ENCODE results near the gene MON1B.
"Not testable (repeated sequence)": the region's sequence is repeated elsewhere in the genome, so short reads cannot be mapped to it uniquely, and the experiment has no call there.

The MON1B gene

GRCh38 chr16:77199211-77199610 is 8.2 kb downstream of the MON1B start, which contains the start of gene SYCE1L:
Gene SYCE1L, plus strand, starts transcription at chr16:77199408. Its CDS starts 44 bp downstream, at chr16:77199452.
- DNase-seq = no peak

DNA sequence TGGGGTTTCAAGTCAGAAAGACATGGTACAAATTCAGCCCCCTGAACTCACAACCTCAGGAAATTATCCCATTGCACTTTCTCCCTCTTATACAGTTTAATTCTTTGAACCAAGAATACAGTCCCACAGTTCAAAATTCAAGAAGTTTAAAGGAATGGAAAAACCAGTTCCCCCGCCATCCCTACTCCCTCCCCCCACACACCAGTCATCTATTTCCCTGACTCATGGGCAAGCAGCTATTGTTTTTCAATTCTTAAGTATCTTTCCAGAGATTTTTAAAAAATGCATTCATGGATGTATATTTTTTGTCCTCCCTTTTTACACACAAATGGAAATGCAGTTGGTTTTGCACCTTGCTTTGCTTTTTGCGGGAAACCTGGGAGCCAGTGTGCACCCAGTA is 15.5 kb downstream of the MON1B start:
- no peak for DNase-seq

- no peak for DNase-seq
Observed at GRCh38 chr16:77207030-77207429, 16.0 kb downstream of the MON1B start.

DNA sequence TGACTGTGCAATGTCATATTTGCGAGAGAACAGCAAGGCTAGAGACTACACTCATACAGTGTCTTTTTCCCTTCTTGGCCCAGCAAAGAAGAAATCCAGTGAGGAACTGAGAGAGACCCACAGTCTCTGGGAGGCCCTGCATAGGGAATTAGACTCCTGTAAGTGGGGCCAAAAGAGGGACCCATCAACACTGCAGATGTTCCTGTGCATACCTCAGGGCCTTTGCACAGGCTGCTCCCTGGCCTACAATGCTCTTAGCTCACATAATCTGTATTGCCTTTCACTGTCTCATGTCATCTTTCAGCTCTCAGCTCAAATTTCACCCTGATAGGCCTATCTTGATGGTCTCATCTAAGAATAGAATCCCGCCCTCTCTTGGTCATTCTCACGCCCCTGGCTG is 17.4 kb downstream of the MON1B start:
- no peak for DNase-seq

DNA sequence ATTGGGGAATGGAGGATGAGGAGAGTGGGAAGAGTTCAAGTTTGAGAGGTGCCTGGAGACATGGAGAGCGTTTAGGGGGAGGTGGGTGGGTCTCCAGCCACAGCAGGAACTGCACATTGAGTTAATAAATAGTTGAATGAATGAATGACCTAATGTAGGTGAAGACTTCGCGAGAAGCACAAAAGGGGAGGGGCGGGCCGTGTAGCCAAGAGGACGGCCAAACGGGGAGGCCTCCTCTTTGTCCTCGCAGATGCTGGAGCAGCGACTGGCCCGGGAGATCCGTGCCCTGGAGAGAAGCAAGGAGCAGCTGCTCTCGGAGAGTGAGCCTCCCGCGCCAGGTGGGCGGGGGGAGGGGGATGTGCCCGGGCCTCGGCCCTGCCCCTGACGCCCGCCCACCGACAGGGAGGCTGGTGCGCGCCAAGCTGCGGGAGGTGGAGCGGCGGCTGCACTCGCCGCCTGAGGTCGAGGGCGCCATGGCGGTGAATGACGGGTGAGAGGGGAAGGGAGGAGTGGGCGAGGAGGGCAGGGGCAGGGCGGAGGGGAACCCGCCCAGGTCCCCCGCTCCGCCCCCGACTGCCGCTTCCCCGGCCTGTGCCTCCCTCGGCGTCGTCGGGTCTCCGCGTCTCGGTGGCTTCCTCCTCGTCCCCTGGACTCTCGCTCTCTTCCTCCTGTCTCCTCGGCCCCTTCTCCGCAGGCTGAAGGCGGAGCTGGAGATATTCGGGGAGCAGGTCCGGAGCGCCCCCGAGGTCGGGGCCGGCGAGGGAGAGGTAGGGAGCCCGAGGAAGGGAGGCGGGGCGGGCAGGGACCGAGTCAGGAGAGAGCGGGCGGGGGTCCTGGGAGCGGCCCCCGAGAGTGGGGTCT is 21.1 kb downstream of the MON1B start:
- DNase-seq = peak; percentile 87

- DNase-seq = peak; percentile 30
Observed at GRCh38 chr16:77212741-77213541, 22.0 kb downstream of the MON1B start.

GRCh38 chr16:77213542-77214106 is 22.6 kb downstream of the MON1B start:
- DNase-seq = no peak

GRCh38 chr16:77214411-77215138 is 23.6 kb downstream of the MON1B start:
- DNase-seq = no peak

DNA sequence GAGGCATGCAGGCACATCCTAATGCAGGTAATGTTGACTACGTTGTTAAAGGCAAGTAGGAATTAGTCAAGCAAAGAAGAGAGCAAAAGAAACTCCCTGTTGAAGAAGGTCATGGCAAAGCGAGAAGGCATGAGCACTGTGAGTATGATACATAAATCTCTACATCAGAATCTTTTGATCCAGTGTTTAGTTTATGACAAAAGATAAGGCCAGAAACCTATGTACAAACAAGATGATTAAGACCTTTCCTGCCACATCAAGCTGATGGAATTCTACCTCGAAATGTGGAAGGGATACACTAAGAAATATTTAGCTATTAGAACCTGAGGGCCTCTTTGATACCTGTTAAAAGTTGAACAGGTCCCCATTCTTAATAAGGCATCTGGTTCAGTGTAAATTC is 28.4 kb downstream of the MON1B start:
- DNase-seq = no peak

- DNase-seq = no peak
Observed at GRCh38 chr16:77220427-77220826, 29.4 kb downstream of the MON1B start.

DNA sequence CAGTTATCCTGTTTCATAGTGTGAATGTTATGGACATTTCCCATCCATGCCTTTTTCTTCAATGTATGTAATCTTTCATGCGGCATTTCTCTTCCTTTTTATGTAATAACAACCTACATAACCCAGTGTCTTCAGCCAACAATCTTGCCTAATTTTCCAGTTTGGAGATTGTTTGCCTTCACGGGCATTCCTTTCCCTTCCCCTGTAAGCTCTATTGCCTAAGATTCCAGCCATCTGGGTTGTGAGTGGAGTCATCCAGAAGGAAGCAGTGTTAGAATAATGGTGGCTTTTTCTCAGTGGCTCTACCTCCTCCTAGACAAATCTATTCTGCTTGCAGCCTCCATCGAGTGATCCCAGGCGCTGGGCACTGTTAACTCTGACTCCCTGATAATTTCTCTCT is 30.5 kb downstream of the MON1B start:
- no peak for DNase-seq

- no peak for DNase-seq
Observed at GRCh38 chr16:77223184-77223583, 32.2 kb downstream of the MON1B start.

DNA sequence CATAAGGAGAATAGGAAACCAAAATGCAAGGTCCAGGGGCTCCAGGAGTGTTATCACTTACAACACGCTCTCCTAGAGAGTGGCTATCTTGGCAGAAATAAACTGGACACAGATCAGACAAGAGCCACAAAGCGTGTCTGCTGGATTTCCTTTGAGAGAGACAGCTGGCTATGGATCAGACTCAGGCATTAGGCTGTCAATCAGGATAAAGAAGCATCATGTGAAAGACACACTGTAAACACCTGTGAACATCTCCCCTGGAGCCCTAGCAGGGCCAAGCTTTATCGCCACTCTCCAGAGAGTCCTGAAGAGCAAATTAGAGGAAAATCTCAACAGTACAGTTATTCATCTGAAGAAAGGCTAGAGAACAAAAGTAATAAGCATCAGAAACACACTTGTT is 34.2 kb downstream of the MON1B start:
- no peak for DNase-seq

GRCh38 chr16:77227745-77228144 is 36.8 kb downstream of the MON1B start:
- no peak for DNase-seq

DNA sequence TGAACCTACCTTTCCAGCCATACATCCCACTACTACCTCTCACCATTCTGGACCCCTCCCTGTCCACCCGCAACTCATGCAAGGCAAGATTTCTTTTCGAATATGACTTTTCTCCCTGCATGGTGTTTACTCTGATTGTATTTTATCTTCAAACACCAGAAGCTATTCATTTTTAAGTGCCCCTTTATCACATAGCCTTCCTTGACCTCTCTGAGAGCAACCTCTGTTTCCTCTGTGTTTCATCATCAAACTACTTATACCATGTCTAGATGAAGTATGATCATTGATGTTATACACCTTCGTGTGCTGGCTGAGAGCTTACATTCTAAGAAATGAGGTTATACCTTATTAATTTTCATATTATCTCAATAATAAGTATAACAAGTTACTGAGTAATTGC is 40.1 kb downstream of the MON1B start:
- no peak for DNase-seq

DNA sequence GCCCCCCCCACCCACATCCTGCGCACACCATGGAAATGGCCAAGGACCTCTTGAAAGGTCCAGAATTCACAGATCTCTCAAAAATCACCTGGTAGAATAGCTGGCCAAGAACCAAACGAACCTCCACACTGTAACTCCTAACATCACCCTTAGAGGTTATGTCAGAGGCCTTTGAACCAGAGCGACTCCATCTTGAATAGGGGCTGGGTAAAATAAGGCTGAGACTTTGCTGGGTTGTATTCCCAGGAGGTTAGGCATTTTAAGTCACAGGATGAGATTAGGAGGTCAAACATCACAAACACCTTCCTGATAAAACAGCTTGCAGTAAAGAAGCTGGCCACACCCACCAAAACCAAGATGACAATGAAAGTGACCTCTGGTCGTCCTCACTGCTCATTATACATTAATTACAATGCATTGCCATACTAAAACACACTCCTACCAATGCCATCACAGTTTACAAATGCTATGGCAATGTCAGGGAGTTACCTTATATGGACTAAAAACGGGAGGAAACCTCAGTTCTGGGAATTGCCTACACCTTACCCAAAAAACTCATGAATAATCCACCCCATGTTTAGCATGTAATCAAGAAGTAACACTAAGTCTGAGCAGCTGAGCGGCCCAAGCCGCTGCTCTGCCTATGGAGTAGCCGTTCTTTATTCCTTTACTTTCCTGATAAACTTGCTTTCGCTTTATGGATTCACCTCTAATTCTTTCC is 43.0 kb downstream of the MON1B start:
- no peak for DNase-seq

DNA sequence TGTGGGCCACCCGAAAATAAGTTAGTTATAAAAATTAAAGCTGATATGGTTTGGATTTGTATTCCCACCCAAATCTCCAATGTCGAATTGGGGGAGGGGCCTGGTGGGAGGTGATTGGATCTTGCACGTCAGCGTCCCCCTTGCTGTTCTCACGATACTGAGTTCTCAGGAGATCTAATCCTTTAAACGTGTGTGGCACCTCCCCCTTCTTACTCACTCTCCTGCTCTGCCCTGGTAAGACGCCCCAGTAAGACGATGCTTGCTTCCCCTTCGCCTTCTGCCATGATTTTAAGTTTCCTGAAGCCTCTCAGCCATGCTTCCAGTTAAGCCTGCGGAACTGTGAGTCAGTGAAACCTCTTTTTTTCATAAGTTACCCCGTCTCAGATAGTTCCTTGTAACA is 43.6 kb downstream of the MON1B start:
- no peak for DNase-seq

DNA sequence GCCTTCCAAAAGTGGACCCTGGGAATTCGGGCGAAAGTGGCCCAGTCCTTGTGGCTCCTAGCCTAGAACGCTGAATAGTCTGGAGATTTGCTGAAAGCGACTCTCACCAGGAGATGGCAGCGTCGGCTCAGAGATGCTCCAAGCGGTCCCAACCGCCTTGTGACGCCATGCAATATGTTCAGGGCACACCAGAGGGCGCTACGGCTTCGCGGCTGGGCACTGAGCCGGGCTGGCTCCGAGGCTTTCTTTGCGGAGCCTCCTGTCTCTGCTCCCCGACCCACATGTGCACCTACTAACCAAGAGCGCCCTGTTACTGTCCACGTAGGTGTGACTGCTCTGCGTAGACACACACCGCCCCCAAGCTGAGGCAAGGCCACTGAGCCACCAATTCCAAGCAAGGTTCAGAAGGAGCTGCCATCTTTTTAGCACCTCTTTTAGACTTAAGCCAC is 45.1 kb downstream of the MON1B start:
- DNase-seq = peak; percentile 86

DNA sequence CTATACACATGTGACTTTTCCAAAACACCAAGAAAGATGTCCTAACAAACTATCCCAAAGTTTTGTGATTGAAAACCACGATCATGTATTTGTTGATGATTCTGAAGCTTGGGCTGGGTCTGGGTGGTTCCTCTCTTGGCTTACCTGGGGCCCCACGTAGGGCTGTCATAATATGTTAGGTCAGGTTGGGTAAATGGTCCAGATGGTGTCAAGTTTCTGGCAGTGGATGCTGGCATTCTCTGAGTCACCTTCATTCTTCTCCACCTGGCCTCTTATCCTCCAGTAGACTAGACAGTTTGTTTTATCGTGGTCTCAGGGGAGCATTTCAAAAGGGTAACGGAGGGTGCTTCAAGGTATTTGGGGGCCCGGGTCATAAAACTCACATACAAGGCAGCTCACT is 47.6 kb downstream of the MON1B start:
- DNase-seq = peak; percentile 50

- DNase-seq = not testable (repeated sequence)
Observed at GRCh38 chr16:77242471-77242870, 51.5 kb downstream of the MON1B start.

GRCh38 chr16:77246150-77246549 is 55.2 kb downstream of the MON1B start:
- DNase-seq = no peak

DNA sequence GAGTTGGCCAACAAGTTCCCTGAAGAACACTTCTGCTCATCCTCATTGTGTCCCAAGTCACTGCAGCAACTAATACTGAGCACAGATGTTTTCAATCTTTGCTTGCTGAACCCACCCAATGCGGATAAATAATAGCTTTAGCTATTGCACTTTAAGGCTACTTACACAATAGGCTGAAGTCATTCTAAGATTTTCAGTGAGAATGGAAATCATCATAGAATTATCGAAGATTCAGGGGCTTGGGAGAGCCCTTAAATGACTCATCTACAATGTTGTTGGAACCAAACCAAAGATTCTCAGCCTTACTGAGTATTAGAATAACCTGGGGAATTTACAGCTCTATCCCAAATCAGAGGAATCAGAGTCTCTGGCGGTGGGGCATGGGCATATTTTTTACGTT is 59.4 kb downstream of the MON1B start:
- no peak for DNase-seq

All from NCI-H510A treated with DMSO at 0.1 percent for 48 hours (cell line).